Measurements from ENCODE around the gene RAVER2.

- TF ChIP-seq, protein P1, sequence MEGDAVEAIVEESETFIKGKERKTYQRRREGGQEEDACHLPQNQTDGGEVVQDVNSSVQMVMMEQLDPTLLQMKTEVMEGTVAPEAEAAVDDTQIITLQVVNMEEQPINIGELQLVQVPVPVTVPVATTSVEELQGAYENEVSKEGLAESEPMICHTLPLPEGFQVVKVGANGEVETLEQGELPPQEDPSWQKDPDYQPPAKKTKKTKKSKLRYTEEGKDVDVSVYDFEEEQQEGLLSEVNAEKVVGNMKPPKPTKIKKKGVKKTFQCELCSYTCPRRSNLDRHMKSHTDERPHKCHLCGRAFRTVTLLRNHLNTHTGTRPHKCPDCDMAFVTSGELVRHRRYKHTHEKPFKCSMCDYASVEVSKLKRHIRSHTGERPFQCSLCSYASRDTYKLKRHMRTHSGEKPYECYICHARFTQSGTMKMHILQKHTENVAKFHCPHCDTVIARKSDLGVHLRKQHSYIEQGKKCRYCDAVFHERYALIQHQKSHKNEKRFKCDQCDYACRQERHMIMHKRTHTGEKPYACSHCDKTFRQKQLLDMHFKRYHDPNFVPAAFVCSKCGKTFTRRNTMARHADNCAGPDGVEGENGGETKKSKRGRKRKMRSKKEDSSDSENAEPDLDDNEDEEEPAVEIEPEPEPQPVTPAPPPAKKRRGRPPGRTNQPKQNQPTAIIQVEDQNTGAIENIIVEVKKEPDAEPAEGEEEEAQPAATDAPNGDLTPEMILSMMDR (IDR thresholded peaks at IDR 0.05; ENCODE audit: poor library complexity): no peak
- no peak for TF ChIP-seq EZH2phosphoT487 (IDR thresholded peaks at IDR 0.05; ENCODE audit: low read depth, severe bottlenecking, unreplicated experiment)
These were observed 129.8 kb downstream of the RAVER2 start for GRCh38 chr1:64874666-64875065.
